Right lobe of liver (tissue), 6 donors: ENCODE data around the gene SLC9A6. TPM values are rescaled to one million over a fixed set of nuclear protein-coding genes. Genes with fewer than 3 reads are reported as not detected.

Experiments
- ATAC-seq, 4 donors: fragments of 200-7000 bp; cut with Tn5 transposase; one replicate each; pipeline ENCODE4 v1.9.1; 2020; ENCODE audit warnings: mild to moderate bottlenecking in 4 of 4, moderate library complexity in 4 of 4
- DNase-seq, 3 donors: peaks; one replicate each; pipeline ENCODE4 v3.0.0-alpha.2; 2020
- H3K27ac ChIP-seq, 3 donors: fragments of 200-600 bp; one replicate each; pipeline ENCODE4 v1.8.0; 2022
- H3K27me3 ChIP-seq, 2 donors: fragments of 200-600 bp; one replicate each; pipeline ENCODE4 v1.8.0; 2022
- H3K36me3 ChIP-seq, 4 donors: fragments of 200-600 bp; sonication (generic) in 1 of 4; one replicate each; pipeline versions ENCODE4 v1.5.1 to v1.8.0; 2017 to 2022; ENCODE audit warnings: control low read depth in 1 of 4
- H3K4me1 ChIP-seq, 4 donors: fragments of 200-600 bp; sonication (generic) in 1 of 4; one replicate each; pipeline versions ENCODE4 v1.5.1 to v1.8.0; 2017 to 2022; ENCODE audit warnings: control low read depth in 1 of 4
- H3K4me3 ChIP-seq, 3 donors: fragments of 200-600 bp; one replicate each; pipeline ENCODE4 v1.8.0; 2022
- H3K9me3 ChIP-seq, 4 donors: fragments of 200-600 bp; sonication (generic) in 1 of 4; one replicate each; pipeline versions ENCODE4 v1.5.1 to v1.8.0; 2017 to 2022; ENCODE audit warnings: control low read depth in 1 of 4
- CTCF ChIP-seq, 4 donors: fragments of 200-600 bp in 3 of 4; fragments of 450-650 bp in 1 of 4; IDR thresholded peaks; one replicate each; pipeline versions ENCODE4 v1.5.1 to v1.8.0; 2016 to 2022; ENCODE audit warnings: antibody characterized with exemption in 4 of 4, mild to moderate bottlenecking in 2 of 4
- POLR2A ChIP-seq: fragments of 450-650 bp; IDR thresholded peaks from one replicate; pipeline ENCODE4 v1.6.1; 2017; ENCODE audit warnings: antibody characterized with exemption, mild to moderate bottlenecking
- whole genome bisulfite sequencing: methylation state at CpG from one replicate; pipeline ENCODE4 v1.1.6; 2018; ENCODE audit warnings: low coverage, low lambda C conversion rate; ENCODE audit not compliant: insufficient coverage; ENCODE audit errors: missing lambda C conversion rate; 5-methylcytosine and 5-hydroxymethylcytosine counted together
- intact Hi-C, 2 donors: fragments of 100-400 bp; cut with DNase I; formaldehyde crosslinking; loops; one replicate each; pipeline versions ENCODE4 v1.11.2 to v1.14.1; 2022
- total RNA-seq, 6 experiments: library from RNA; depleted of rRNA in 2 of 6; stranded (reverse); fragments of >200 nt in 2 of 6; fragmentation: NEBNext Ultra II Directional in 3 of 6; extraction: Animal tissue kit (Norgen Biotek cat#: 25700) in 3 of 6; gene quantifications; one replicate each; pipeline versions ENCODE4 v1.1.0 to v1.2.4, GENCODE V29; 2016 to 2023
- donor health status: DM: no; HTN: yes; CAD: no.
- donor health status: DM: no; HTN: no; CAD: no.
- donor health status: DM: no; HTN: no; CAD: no.
- donor health status: DM: no; HTN: yes; CAD: no.
- donor health status: DM: no; HTN: yes; CAD: no.

The SLC9A6 gene
- total RNA-seq, 6 experiments from 2014 or later, result 3.6 to 7.6 (median 4.9) TPM

DNA sequence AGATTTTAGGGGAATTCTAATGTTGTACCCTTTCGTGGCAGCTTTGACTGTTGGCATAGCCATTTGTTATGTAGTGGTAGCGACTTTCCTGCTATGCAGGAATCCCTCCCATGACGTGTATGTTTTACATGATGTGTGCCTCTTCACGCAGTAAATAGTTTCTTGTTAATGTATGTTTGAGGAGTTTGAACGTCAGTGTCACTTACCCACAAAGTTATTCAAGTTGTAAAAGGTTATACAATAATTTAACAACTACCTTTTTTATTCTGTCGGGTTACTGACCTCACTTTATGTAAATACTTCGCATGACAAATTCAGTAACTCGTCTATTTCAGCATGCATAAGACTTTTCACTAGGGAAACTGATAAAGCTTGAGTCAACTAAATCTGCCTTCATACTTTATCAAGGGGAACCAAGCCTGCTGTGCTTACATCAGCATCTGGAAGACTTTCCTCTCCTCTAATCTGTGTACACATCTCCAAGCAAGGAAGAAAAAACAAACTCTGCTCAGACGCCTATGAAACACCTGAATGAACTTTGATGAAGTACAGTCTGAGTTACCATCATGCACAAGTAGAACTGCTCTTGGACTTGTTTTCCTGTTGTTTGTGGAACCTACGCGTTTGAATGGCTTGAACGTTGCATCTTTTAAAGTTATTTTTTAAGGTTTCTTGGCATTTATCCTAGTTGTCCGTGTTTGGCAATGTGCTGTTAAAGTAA is 61.2 kb downstream of the SLC9A6 start:
- no peak for TF ChIP-seq POLR2A
- TF ChIP-seq CTCF (IDR thresholded peaks at IDR 0.05), result no peak
- Histone ChIP-seq H3K27ac (no peak overlapping the region), H3K36me3 (no peaks in the 10 kb centered on the region), H3K9me3 (no peaks in the 10 kb centered on the region), H3K27me3 (no peaks in the 10 kb centered on the region), H3K4me3 (no peak overlapping the region), H3K4me1 (no peaks in the 10 kb centered on the region)
- ATAC-seq (no peak), DNase-seq (no peak)
- intact Hi-C loops, result no loop called here
- WGBS, result 43% methylated on average over 13 of the region's 13 CpGs

DNA sequence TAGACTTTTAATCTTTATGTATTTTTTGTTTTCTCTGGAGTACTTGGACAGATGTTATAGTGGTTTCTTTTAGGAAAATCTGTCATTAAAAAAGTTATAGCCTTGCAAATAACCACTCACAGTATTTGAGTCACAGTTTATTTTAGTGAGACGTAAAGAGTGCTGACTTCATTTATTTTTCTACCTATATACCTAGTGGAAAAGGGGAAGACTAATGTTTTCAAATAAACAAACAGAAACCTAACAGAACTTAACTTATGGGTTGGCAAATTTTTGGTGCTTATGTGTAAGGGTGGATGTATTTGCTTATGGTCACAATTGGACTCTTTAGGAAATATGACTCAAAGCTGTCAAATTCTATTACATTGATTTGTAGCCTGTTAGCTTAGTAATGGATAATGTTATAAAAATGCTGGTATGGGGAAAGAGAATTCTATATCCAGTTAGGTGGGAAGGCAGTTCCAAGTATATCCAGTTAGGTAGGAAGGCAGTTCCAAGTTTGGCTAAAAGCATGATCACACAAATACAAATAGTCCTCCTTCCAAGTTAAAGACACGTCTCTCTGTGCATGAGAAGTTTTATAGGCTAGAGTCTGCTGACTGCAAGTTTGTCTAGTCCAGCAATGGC is 61.9 kb downstream of the SLC9A6 start:
- DNase-seq (no peak), ATAC-seq (no peak)
- WGBS, result 50% methylated on average over 2 of the region's 2 CpGs

DNA sequence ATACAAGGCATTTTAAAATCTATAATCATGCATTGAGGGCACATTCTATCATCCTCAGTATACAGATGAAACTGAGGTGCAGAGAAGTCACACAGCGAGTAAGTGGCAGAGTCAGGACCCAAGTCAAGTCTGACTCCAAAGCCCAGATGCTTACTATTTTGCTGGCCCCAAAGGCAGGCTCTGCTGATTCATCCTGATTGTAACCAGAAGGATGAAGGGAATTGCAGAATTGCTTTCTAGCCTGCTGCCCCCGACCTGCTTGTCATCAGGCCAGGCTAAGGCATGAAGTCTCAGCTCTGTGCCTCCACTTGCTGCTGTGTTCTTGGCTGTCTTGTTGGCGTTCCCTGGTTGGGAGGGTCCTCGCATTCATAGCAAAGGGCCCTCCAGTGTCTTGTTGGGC is 62.7 kb downstream of the SLC9A6 start:
- TF ChIP-seq POLR2A (no peak), CTCF (IDR thresholded peaks at IDR 0.05) (no peak)
- Histone ChIP-seq H3K4me1 (no peaks in the 10 kb centered on the region), H3K9me3 (no peaks in the 10 kb centered on the region), H3K36me3 (no peaks in the 10 kb centered on the region), H3K4me3 (no peak overlapping the region), H3K27ac (no peak overlapping the region), H3K27me3 (no peaks in the 10 kb centered on the region)
- intact Hi-C loops, result no loop called here
- no peak for ATAC-seq
- 67% methylated on average over 1 of the region's 4 CpGs for WGBS
- no peak for DNase-seq

More for the DNA sequence above, 61.9 kb downstream of the SLC9A6 start:
- Histone ChIP-seq H3K4me3 (no peak overlapping the region), H3K4me1 (no peaks in the 10 kb centered on the region), H3K27ac (no peak overlapping the region), H3K36me3 (no peaks in the 10 kb centered on the region), H3K27me3 (no peaks in the 10 kb centered on the region), H3K9me3 (no peaks in the 10 kb centered on the region)
- no peak for TF ChIP-seq POLR2A
- no peak for TF ChIP-seq CTCF (IDR thresholded peaks at IDR 0.05)
- intact Hi-C loops, result no loop called here

DNA sequence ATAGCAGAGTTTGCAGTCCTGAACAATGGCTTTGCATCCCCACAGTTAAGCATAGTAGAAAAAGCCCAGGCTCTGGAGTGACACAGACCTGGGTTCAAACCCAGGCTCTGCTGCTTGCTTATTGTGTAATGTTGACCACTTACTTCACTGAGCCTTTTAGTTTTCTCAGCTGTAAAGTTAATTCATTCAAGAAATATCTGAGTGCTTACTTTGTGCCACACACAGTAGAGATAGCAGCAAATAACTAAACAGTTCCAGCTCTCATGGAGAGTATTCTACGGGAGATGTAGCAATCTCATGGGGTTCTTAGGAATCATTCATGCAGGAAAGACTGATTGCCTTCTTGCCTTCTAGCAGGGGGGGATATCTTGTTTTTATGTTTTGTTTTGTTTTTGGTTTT is 63.2 kb downstream of the SLC9A6 start:
- Histone ChIP-seq H3K4me1 (no peaks in the 10 kb centered on the region), H3K27me3 (no peaks in the 10 kb centered on the region), H3K27ac (no peak overlapping the region), H3K36me3 (no peaks in the 10 kb centered on the region), H3K9me3 (no peaks in the 10 kb centered on the region), H3K4me3 (no peak overlapping the region)
- 80% methylated on average over 1 of the region's 1 CpG for WGBS
- ATAC-seq, result no peak
- DNase-seq, result no peak
- intact Hi-C loops, result no loop called here
- TF ChIP-seq CTCF (IDR thresholded peaks at IDR 0.05), result no peak
- TF ChIP-seq POLR2A, result no peak
